ENCODE data around the gene TBX4. TPM values are rescaled to one million over a fixed set of nuclear protein-coding genes. Genes with fewer than 3 reads are reported as not detected.

Gene TBX4
- polyA plus RNA-seq, 4 donors, result 16.8 TPM; not detected in 3

- DNase-seq (no peak), FAIRE-seq (no peak)
- 87 to 90% (median 90%) methylated on average over 9 of the region's 9 CpGs for WGBS, 3 donors
- no peaks in the 10 kb centered on the region for H3K4me1 ChIP-seq (ENCODE audit: control insufficient read depth in 3 of 3, insufficient read depth in 2 of 3, low read depth in 1 of 3, low read length in 2 of 3)
- no peaks in the 10 kb centered on the region for H3K36me3 ChIP-seq (ENCODE audit: control insufficient read depth in 3 of 3, insufficient read depth in 2 of 3, low read depth in 1 of 3, low read length in 3 of 3)
- peaks cover 0 to 13% (median 6%) of the 10 kb centered on the region in 3 donors for H3K27me3 ChIP-seq (ENCODE audit: control insufficient read depth in 3 of 3, insufficient read depth in 3 of 3, low read length in 3 of 3)
- H3K27ac ChIP-seq (ENCODE audit: low read depth in 1 of 3, low read length in 2 of 3), result no peak overlapping the region
- H3K9me3 ChIP-seq (ENCODE audit: control insufficient read depth in 2 of 2, insufficient read depth in 1 of 2, low read depth in 1 of 2, low read length in 1 of 2), result no peaks in the 10 kb centered on the region
- H3K4me3 ChIP-seq (ENCODE audit: low read depth in 1 of 3, low read length in 3 of 3), result no peak overlapping the region
These were observed 26.0 kb downstream of the TBX4 start for GRCh38 chr17:61478026-61478789.

- Histone ChIP-seq H3K9me3 (ENCODE audit: control insufficient read depth in 2 of 2, insufficient read depth in 1 of 2, low read depth in 1 of 2, low read length in 1 of 2) (no peaks in the 10 kb centered on the region), H3K36me3 (ENCODE audit: control insufficient read depth in 3 of 3, insufficient read depth in 2 of 3, low read depth in 1 of 3, low read length in 3 of 3) (no peaks in the 10 kb centered on the region), H3K27ac (ENCODE audit: low read depth in 1 of 3, low read length in 2 of 3) (no peak overlapping the region), H3K4me1 (ENCODE audit: control insufficient read depth in 3 of 3, insufficient read depth in 2 of 3, low read depth in 1 of 3, low read length in 2 of 3) (no peaks in the 10 kb centered on the region), H3K4me3 (ENCODE audit: low read depth in 1 of 3, low read length in 3 of 3) (no peak overlapping the region), H3K27me3 (ENCODE audit: control insufficient read depth in 3 of 3, insufficient read depth in 3 of 3, low read length in 3 of 3) (peaks cover 0 to 13% (median 3%) of the 10 kb centered on the region in 3 donors)
- WGBS, 3 donors, result 84 to 85% (median 84%) methylated on average over 14 of the region's 14 CpGs
- no peak for DNase-seq
- no peak for FAIRE-seq
These were observed 26.7 kb downstream of the TBX4 start for GRCh38 chr17:61478790-61479492.

- no peak for DNase-seq
- Histone ChIP-seq H3K4me1 (ENCODE audit: control insufficient read depth in 3 of 3, insufficient read depth in 2 of 3, low read depth in 1 of 3, low read length in 2 of 3) (no peaks in the 10 kb centered on the region), H3K27me3 (ENCODE audit: control insufficient read depth in 3 of 3, insufficient read depth in 3 of 3, low read length in 3 of 3) (peaks cover 0 to 13% (median 3%) of the 10 kb centered on the region in 3 donors), H3K27ac (ENCODE audit: low read depth in 1 of 3, low read length in 2 of 3) (no peak overlapping the region), H3K4me3 (ENCODE audit: low read depth in 1 of 3, low read length in 3 of 3) (no peak overlapping the region), H3K9me3 (ENCODE audit: control insufficient read depth in 2 of 2, insufficient read depth in 1 of 2, low read depth in 1 of 2, low read length in 1 of 2) (no peaks in the 10 kb centered on the region), H3K36me3 (ENCODE audit: control insufficient read depth in 3 of 3, insufficient read depth in 2 of 3, low read depth in 1 of 3, low read length in 3 of 3) (no peaks in the 10 kb centered on the region)
- 84 to 85% (median 84%) methylated on average over 25 of the region's 25 CpGs for WGBS, 3 donors
- no peak for FAIRE-seq
These were observed 27.5 kb downstream of the TBX4 start for GRCh38 chr17:61479493-61480413.

GRCh38 chr17:61480414-61480807 lies 28.2 kb downstream of the TBX4 start:
- Histone ChIP-seq H3K36me3 (ENCODE audit: control insufficient read depth in 3 of 3, insufficient read depth in 2 of 3, low read depth in 1 of 3, low read length in 3 of 3) (no peaks in the 10 kb centered on the region), H3K9me3 (ENCODE audit: control insufficient read depth in 2 of 2, insufficient read depth in 1 of 2, low read depth in 1 of 2, low read length in 1 of 2) (no peaks in the 10 kb centered on the region), H3K4me1 (ENCODE audit: control insufficient read depth in 3 of 3, insufficient read depth in 2 of 3, low read depth in 1 of 3, low read length in 2 of 3) (no peaks in the 10 kb centered on the region), H3K4me3 (ENCODE audit: low read depth in 1 of 3, low read length in 3 of 3) (no peak overlapping the region), H3K27me3 (ENCODE audit: control insufficient read depth in 3 of 3, insufficient read depth in 3 of 3, low read length in 3 of 3) (peaks cover 0 to 9% (median 0%) of the 10 kb centered on the region in 3 donors), H3K27ac (ENCODE audit: low read depth in 1 of 3, low read length in 2 of 3) (no peak overlapping the region)
- 66 to 75% (median 69%) methylated on average over 5 of the region's 5 CpGs for WGBS, 3 donors
- DNase-seq (no peak), FAIRE-seq (no peak)

- Histone ChIP-seq H3K9me3 (ENCODE audit: control insufficient read depth in 2 of 2, insufficient read depth in 1 of 2, low read depth in 1 of 2, low read length in 1 of 2) (no peaks in the 10 kb centered on the region), H3K36me3 (ENCODE audit: control insufficient read depth in 3 of 3, insufficient read depth in 2 of 3, low read depth in 1 of 3, low read length in 3 of 3) (no peaks in the 10 kb centered on the region), H3K4me1 (ENCODE audit: control insufficient read depth in 3 of 3, insufficient read depth in 2 of 3, low read depth in 1 of 3, low read length in 2 of 3) (peaks cover 0 to 1% (median 0%) of the 10 kb centered on the region in 3 donors), H3K27me3 (ENCODE audit: control insufficient read depth in 3 of 3, insufficient read depth in 3 of 3, low read length in 3 of 3) (peaks cover 0 to 9% (median 0%) of the 10 kb centered on the region in 3 donors), H3K27ac (ENCODE audit: low read depth in 1 of 3, low read length in 2 of 3) (no peak overlapping the region), H3K4me3 (ENCODE audit: low read depth in 1 of 3, low read length in 3 of 3) (no peak overlapping the region)
- no peak for FAIRE-seq
- WGBS, 3 donors, result 92 to 93% (median 92%) methylated on average over 5 of the region's 5 CpGs
- no peak for DNase-seq
These were observed 29.2 kb downstream of the TBX4 start for GRCh38 chr17:61481421-61481820.

GRCh38 chr17:61482467-61482866 lies 30.2 kb downstream of the TBX4 start:
- Histone ChIP-seq H3K9me3 (ENCODE audit: control insufficient read depth in 2 of 2, insufficient read depth in 1 of 2, low read depth in 1 of 2, low read length in 1 of 2) (no peaks in the 10 kb centered on the region), H3K27ac (ENCODE audit: low read depth in 1 of 3, low read length in 2 of 3) (no peak overlapping the region), H3K4me1 (ENCODE audit: control insufficient read depth in 3 of 3, insufficient read depth in 2 of 3, low read depth in 1 of 3, low read length in 2 of 3) (peaks cover 0 to 5% (median 0%) of the 10 kb centered on the region in 3 donors), H3K36me3 (ENCODE audit: control insufficient read depth in 3 of 3, insufficient read depth in 2 of 3, low read depth in 1 of 3, low read length in 3 of 3) (no peaks in the 10 kb centered on the region), H3K27me3 (ENCODE audit: control insufficient read depth in 3 of 3, insufficient read depth in 3 of 3, low read length in 3 of 3) (peaks cover 0 to 3% (median 0%) of the 10 kb centered on the region in 3 donors), H3K4me3 (ENCODE audit: low read depth in 1 of 3, low read length in 3 of 3) (no peak overlapping the region)
- DNase-seq (no peak), FAIRE-seq (no peak)
- 91 to 94% (median 93%) methylated on average over 8 of the region's 8 CpGs for WGBS, 3 donors

GRCh38 chr17:61483778-61484116 lies 31.5 kb downstream of the TBX4 start:
- H3K4me3 ChIP-seq (ENCODE audit: low read depth in 1 of 3, low read length in 3 of 3), result no peak overlapping the region

GRCh38 chr17:61484174-61484573 lies 32.0 kb downstream of the TBX4 start:
- Histone ChIP-seq H3K36me3 (ENCODE audit: control insufficient read depth in 3 of 3, insufficient read depth in 2 of 3, low read depth in 1 of 3, low read length in 3 of 3) (no peaks in the 10 kb centered on the region), H3K27ac (ENCODE audit: low read depth in 1 of 3, low read length in 2 of 3) (no peak overlapping the region), H3K4me3 (ENCODE audit: low read depth in 1 of 3, low read length in 3 of 3) (no peak overlapping the region), H3K9me3 (ENCODE audit: control insufficient read depth in 2 of 2, insufficient read depth in 1 of 2, low read depth in 1 of 2, low read length in 1 of 2) (no peaks in the 10 kb centered on the region), H3K27me3 (ENCODE audit: control insufficient read depth in 3 of 3, insufficient read depth in 3 of 3, low read length in 3 of 3) (peaks cover 0 to 3% (median 0%) of the 10 kb centered on the region in 3 donors), H3K4me1 (ENCODE audit: control insufficient read depth in 3 of 3, insufficient read depth in 2 of 3, low read depth in 1 of 3, low read length in 2 of 3) (peaks cover 0 to 8% (median 0%) of the 10 kb centered on the region in 3 donors)
- DNase-seq (no peak), FAIRE-seq (no peak)
- WGBS, 3 donors, result 89 to 92% (median 92%) methylated on average over 5 of the region's 5 CpGs

More at GRCh38 chr17:61483778-61484116, 31.5 kb downstream of the TBX4 start:
- peaks cover 0 to 3% (median 0%) of the 10 kb centered on the region in 3 donors for H3K27me3 ChIP-seq (ENCODE audit: control insufficient read depth in 3 of 3, insufficient read depth in 3 of 3, low read length in 3 of 3)
- FAIRE-seq, result no peak
- peaks cover 0 to 5% (median 0%) of the 10 kb centered on the region in 3 donors for H3K4me1 ChIP-seq (ENCODE audit: control insufficient read depth in 3 of 3, insufficient read depth in 2 of 3, low read depth in 1 of 3, low read length in 2 of 3)
- DNase-seq, result no peak
- H3K36me3 ChIP-seq (ENCODE audit: control insufficient read depth in 3 of 3, insufficient read depth in 2 of 3, low read depth in 1 of 3, low read length in 3 of 3), result no peaks in the 10 kb centered on the region
- 53 to 58% (median 57%) methylated on average over 2 of the region's 2 CpGs for WGBS, 3 donors
- no peaks in the 10 kb centered on the region for H3K9me3 ChIP-seq (ENCODE audit: control insufficient read depth in 2 of 2, insufficient read depth in 1 of 2, low read depth in 1 of 2, low read length in 1 of 2)
- H3K27ac ChIP-seq (ENCODE audit: low read depth in 1 of 3, low read length in 2 of 3), result no peak overlapping the region

All from small intestine (tissue), 7 donors.